HG03060 (cell line): Measurements from ENCODE around the gene IL3RA.
"Not testable (repeated sequence)": the region's sequence is repeated elsewhere in the genome, so short reads cannot be mapped to it uniquely, and the experiment has no call there.

Experiments
- ATAC-seq: cut with Tn5 transposase; IDR thresholded peaks from one replicate; pipeline ENCODE4 v1.9.1; 2021; ENCODE audit warnings: low read depth, moderate number of reproducible peaks; ENCODE audit not compliant: unreplicated experiment

The IL3RA gene

DNA sequence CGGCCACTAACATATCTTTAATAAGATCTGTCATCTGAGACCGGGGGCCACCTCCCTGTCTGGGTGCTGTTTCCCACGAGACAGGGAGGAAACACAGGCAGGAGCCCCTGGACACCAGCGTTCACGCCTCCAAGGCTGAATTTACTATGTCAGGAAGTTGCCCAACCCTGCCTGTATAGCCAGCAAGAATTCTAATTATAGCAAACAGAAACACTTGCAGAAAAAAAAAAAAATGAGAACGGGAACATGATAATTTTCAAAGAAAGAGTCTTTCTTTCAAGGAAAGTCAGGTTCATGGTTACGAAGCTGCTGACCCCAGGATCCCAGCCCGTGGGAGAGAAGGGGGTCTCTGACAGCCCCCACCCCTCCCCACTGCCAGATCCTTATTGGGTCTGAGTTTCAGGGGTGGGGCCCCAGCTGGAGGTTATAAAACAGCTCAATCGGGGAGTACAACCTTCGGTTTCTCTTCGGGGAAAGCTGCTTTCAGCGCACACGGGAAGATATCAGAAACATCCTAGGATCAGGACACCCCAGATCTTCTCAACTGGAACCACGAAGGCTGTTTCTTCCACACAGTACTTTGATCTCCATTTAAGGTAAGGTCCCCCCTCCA is at the start of gene IL3RA:
IL3RA (plus strand) TSS at position 455 of the 613 bp plus-strand sequence. CDS start 4,981 bp downstream, outside the sequence.
- no peak for ATAC-seq

DNA sequence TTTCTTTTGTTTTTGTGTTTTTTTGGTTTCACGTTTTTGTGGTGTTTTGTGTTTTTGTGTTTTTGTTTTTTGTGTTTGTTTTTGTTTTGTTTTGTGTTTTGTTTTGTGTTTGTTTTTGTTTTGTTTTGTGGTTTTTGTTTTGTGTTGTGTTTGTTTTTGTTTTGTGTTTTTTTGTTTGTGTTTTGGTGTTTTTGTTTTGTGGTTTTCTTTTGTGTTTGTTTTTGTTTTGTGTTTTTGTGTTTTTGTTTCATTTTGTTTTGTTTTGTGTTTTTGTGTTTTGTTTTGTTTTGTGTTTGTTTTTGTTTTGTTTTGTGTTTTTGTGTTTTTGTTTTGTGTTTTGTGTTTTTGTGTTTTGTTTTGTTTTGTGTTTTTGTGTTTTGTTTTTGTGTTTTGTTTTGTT is 47.0 kb upstream of the IL3RA start:
- no peak for ATAC-seq

DNA sequence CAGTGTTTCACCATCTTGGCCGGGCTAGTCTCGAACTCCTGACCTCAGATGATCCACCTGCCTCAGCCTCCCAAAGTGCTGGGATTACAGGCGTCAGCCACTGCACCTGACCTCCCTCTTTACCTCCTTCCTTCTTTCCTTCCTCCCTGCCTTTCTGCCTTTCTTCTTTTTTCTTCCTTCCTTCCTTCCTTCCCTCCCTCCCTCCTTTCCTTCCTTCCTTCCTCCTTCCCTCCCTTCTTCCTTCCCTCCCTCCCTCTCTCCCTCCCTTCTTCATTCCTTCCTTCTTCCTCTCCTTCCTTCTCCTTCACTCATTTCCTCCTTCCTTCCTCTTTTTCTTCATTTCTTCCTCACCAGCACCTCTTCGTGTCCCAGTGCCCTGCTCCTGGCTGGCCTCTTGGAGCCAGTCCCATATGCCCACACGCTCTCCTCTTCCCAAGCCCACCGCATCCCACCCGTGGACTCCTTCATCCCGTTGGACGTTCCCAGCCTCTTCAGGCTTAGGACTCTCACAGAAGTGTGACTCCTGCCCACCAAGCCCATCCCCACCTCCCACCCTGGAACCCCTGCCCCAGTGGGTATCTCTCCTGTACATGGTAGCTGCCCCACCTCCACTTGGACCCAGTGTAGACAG is 45.4 kb upstream of the IL3RA start:
- ATAC-seq: no peak

DNA sequence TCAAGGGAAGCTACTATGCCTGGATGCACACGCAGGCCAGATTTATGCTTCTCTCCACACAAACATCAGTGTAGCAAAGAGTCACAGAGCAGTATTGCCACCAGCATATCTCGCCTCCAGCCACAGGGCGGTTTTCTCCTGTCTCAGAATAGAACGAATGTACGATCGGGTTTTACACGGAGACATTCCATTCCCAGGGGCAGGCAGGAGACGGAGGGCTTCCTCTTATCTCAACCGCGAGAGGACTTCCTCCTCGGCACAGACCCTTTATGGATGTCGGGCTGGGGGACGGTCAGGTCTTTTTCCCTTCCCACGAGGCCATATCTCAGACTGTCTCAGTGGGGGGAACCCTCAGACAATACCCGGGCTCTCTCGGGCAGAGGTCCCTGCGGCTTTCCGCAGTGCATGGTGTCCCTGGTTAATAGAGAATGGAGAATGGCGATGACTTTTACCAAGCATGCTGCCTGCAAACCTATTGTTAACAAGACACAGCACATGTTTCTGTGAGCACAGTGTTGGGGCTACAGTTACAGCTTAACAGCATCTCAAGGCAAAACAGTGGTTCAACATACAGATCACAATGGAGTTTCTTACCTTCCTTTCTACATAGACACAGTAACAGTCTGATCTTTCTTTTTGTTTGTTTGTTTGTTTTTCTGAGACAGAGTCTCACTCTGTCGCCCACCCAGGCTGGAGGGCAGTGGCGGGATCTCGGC is 43.9 kb upstream of the IL3RA start:
- ATAC-seq: no peak

DNA sequence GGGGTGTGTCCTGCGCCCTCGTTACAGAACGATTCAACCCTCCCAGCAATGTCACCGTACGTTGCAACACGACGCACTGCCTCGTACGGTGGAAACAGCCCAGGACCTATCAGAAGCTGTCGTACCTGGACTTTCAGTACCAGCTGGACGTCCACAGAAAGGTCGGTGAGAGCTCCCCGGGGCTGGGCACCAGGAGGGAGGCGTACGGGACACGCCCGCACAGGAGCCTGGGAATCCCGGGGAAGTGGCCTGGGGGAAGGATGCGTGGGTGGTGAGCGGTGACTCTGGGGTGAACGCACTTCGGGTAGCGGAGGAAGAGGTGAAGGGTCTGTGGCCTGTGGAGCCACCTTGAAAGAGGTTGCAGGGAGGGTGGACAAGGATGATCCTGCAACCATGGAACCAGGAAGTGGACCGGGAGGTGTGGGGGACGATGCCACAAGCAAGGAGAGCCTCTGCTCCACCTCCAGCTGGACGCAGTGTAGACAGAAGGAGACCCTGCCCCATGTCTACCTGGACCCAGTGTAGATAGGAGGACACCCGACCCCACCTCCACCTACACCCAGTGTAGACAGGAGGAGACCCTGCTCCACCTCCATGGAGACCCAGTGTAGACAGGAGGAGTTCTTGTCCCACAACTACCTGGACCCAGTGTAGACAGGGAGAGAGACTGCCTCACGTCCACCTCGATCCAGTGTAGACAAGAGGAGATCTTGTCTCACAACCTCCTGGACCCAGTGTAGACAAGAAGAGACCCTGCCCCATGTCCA is 42.1 kb upstream of the IL3RA start:
- ATAC-seq: no peak

DNA sequence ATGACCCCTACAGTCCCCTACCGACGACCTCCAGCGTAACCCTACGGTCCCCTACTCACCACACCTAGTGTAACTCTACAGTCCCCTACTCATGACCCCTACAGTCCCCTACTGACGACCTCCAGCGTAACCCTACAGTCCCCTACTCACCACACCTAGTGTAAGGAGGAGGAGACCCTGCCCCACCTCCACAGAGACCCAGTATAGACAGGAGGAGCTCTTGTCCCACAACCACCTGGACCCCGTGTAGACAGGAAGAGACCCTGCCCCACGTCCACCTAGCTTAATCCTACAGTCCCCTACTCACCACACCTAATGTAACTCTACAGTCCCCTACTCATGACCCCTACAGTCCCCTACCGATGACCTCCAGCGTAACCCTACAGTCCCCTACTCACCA is 41.0 kb upstream of the IL3RA start:
- no peak for ATAC-seq

DNA sequence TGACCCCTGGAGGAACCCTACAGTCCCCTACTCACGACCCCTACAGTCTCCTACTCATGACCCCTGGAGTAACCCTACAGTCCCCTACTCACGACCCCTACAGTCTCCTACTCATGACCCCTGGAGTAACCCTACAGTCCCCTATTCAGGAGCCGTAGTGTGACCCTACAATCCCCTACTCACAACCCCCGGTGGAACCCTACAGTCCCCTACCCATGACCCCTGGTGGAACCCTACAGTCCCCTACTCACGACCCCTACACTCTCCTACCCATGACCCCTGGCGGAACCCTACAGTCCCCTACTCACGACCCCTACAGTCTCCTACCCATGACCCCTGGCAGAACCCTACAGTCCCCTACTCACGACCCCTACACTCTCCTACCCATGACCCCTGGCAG is 39.0 kb upstream of the IL3RA start:
- not testable (repeated sequence) for ATAC-seq

DNA sequence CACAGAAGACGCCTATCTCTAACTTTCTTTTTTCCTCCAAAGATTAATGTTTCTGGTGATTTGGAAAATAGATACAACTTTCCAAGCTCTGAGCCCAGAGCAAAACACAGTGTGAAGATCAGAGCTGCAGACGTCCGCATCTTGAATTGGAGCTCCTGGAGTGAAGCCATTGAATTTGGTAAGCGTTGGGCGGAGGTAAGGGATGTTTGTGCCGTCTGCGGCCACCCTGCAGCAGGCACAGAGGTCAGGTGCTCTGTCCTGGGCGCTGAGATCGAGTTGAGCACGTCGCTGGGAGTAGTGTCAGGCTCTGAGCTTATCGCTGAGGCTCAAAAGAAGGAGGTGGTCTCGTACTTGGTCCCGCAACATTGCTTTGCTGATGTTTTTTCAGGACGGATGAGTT is 36.1 kb upstream of the IL3RA start:
- ATAC-seq: no peak

DNA sequence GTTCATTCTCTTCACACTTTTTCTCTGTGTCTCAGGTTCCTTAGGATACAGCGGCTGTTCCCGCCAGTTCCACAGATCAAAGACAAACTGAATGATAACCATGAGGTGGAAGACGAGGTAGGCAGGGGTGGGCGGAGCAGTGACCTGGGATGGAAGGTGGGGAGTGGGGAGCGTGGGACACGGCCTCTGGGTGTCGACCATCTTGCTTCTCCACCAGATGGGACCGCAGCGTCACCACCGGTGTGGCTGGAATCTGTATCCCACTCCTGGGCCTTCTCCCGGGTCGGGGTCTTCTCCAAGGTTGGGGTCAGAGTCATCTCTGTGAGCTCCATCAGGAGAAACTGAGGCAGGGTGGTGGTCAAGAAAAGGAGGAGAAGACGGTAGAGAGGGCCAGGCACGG is 31.2 kb upstream of the IL3RA start:
- no peak for ATAC-seq

DNA sequence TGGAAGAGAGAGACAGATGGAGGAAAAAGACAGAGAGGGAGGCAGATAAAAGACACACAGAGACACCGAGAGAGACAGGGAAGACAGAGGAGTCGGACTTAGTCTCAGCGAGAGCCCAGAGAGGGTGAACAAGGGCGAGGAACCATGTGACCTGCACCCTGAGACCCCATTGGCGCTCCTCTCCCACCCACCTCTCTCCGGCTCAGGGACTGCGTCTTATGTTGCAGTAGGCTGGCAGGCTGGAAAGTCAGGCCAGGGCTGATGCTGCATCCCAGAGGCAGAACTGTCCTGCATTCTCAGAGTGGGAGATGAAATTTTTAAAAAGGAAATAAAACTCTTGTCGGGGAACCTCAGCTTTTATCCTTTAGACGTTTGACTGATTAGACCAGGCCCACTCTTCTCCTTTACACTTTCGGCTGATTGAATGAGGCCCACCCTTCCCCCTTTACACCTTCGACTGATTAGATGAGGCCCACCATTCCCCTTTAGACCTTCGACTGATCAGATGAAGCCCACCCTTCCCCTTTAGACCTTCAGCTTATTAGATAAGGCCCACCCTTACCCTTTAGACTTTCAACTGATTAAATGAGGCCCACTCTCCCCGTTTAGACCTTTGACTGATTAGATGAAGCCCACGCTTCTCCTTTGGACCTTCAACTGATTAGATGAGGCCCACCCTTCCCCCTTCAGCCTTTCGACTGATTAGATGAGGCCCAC is 29.5 kb upstream of the IL3RA start:
- ATAC-seq: no peak

DNA sequence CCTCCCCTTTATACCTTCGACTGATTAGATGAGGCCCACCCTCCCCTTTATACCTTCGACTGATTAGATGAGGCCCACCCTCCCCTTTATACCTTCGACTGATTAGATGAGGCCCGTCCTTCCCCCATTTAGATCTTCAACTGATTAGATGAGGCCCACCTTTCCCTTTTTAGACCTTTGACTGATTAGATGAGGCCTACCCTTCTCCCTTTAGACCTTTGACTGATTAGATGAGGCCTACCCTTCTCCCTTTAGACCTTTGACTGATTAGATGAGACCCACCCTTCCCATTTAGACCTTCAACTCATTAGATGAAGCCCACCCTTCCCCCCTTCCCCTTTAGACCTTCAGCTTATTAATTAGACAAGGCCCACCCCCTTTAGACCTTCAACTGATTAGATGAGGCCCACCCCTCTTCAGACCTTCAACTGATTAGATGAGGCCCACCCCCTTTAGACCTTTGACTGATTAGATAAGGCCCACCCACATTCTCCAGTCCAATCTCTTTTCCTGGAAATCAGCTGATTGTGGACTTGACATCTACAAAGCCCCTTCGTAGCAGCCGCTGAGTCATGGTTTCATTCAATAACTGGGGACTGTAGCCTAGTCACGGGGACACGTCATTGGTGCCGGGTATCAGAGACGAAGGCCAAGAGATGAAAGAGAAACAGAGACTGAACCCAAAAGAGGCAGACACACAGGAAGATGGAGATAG is 28.8 kb upstream of the IL3RA start:
- ATAC-seq: no peak

DNA sequence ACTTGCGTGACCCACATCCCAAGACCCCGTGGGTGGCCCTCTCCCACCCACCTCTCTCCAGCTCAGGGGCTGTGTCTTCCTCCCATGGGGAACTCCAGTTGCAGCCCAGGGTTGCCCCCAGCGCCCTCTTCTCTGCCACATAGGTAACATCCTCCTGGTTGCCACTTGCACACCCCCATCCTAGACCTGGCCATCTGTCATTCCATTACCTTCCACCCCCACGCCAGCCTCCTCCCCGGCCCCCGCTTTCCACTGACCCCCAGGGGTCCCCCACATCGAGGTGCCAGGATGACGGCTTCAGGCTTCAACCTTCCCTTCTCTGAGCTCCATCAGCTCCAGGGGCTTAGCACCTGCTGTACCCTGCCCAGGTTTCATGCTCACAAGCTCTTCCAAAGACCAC is 28.1 kb upstream of the IL3RA start:
- ATAC-seq: no peak

DNA sequence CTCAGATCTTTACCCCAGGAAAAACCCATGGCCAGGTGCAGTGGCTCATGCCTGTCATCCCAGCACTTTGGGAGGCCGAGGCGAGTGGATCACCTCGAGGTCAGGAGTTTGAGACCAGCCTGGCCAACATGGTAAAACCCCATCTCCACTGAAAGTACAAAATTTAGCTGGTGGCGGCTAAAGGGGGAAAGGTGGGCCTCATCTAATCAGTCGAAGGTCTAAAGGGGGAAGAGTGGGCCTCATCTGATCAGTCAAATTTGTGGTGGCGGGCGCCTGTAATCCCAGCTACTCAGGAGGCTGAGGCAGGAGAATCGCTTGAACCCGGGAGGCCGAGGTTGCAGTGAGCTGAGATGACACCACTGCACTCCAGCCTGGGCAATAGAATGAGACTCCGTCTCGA is 27.7 kb upstream of the IL3RA start:
- ATAC-seq: not testable (repeated sequence)

DNA sequence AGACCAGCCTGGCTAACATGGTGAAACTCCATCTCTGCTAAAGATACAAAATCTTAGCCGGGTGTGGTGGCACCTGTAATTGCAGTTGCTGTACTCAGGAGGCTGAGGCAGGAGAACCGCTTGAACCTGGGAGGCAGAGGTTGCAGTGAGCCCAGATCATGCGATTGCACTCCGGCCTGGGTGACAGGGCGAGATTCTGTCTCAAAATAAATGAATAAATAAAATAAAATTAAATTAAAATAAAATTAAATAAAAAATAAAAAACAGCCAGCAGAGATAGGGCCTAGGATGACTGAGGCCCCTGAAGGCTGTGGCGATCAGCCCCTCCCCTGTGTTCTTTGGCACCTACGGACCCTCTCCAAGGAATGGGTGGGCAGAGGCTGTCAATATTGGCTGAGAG is 22.8 kb upstream of the IL3RA start:
- ATAC-seq: no peak

DNA sequence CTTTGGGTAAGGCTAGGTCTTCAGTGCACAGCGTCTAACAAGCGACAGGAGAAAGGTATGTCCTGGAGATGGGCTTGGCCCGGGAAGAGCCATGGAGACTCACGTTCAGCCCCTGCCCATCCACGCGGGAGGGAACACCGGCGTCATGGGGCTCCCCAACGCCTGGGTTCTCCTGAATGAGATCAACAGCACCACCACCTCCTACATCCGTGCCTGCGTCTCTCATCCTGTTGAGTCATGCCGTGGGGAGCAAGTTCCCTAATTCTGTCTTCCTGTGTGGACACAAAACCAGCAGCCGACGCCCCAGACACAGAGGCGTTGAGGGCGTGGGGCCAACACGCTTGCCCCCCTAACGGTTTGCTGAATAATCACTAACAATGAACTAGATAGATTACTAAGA is 20.1 kb upstream of the IL3RA start:
- no peak for ATAC-seq

DNA sequence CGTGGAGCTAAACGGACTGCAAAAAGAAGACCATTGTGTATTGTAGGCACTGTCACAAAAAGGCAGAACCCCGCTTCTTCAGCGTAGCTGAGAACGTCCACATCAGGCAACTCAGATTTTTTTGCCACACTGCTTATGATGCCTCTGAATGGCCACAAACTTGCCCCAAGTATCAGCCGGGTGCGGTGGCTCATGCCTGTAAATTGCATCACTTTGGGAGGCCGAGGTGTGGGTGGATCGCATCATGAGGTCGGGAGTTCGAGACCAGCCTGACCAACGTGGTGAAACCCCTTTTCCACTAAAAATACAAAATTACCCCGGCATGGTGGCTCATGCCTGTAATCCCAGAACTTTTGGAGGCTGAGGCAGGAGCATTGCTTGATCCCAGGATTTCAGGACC is 14.9 kb upstream of the IL3RA start:
- ATAC-seq: no peak

DNA sequence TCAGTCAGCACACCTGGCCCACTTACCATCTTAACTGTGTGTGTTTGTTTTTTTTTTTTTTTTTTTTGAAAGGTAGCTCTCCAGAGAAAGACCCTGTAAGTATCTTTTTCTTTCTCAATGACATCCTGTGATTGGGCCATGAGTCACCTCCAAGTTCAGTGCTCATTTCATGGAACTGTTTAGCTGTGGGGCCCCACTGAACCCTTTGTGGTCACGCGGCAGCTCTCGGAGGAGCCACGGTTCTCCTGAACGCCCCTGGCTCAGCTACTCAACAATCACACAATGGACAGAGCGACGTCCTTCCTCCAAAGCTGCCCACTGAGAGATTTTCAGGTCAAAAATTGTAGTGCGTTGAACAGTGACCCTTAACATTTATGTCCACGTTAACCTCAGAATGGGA is 14.2 kb upstream of the IL3RA start:
- ATAC-seq: no peak

DNA sequence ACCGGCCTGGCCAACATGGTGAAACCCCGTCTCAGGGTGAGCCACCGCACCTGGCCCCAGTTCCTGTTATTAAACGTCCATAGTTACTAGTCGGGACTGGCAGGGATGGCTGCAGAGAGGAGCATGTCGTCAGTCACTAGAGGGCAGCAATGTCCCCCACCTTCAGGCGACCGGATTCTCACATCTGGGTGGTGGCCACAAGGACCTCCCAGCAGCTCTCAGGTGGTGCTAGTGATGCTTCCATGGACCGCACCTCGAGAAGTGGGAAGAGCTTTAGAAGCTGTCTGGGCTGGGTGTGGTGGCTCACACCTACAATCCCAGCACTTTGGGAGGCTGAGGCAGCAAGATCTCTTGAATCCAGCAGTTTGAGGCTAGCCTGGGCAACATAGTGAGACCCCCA is 13.3 kb upstream of the IL3RA start:
- peak; percentile 75 for ATAC-seq

DNA sequence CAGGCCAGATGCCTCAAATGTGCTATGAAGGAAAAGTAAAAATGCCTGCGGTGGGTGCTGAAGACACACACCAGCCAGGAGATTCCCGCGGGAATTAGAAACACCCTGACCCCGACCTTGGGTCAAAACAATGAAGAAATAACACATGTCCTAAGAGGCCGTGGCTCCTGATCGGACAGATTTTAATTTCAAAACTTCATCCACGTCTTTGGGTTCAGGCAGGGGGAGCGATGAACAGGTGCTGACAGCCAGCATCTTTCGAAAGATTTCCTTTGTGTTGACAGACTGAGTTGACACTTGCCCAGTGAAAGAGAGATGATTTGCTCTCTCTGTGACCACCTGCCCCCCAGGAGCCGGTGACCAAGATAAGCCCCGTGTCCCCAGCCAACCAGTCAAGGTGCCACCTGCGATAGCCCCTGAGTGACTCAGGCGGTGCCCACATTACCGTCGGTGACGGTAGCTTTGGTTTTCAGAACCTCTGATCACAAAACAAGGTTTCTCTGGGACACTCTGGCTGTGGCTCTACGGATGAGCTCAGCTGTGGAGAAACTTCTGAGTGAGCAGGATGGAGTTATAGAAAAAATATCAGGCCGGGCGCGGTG is 11.0 kb upstream of the IL3RA start:
- no peak for ATAC-seq
